Astrocyte of the spinal cord (primary cell): ENCODE results near the gene PATE4.

ENCODE experiments used
- DNase-seq: peaks from one replicate; pipeline ENCODE4 v3.0.0; 2011; ENCODE audit warnings: low read depth, low spot score
- H3K4me3 ChIP-seq: 2 replicates; pipeline ENCODE4 v1.5.1; 2011; ENCODE audit warnings: low read depth, mild to moderate bottlenecking, low read length, moderate library complexity
- CTCF ChIP-seq: IDR thresholded peaks from 2 replicates; pipeline ENCODE4 v1.5.1; 2012; ENCODE audit warnings: low read depth, mild to moderate bottlenecking, low read length, inconsistent platforms
- in situ Hi-C: cut with HindIII; loops from 2 replicates; pipeline ENCODE4 v1.10.0; 2017; ENCODE audit warnings: low sequenced_read_pairs

PATE4 gene

GRCh38 chr11:125871391-125872137, 38.4 kb downstream of the PATE4 start:
- DNase-seq: peak; percentile 18
- no peak overlapping the region for H3K4me3 ChIP-seq
- peak; percentile 73 for TF ChIP-seq CTCF
- in situ Hi-C loops: no loop called here

GRCh38 chr11:125872138-125872491, 39.0 kb downstream of the PATE4 start:
- H3K4me3 ChIP-seq: no peak overlapping the region
- no peak for TF ChIP-seq CTCF
- DNase-seq: no peak
- in situ Hi-C loops: no loop called here

GRCh38 chr11:125873881-125874555, 40.9 kb downstream of the PATE4 start:
- no peak overlapping the region for H3K4me3 ChIP-seq
- in situ Hi-C loops: no loop called here
- no peak for TF ChIP-seq CTCF
- no peak for DNase-seq

- no peak overlapping the region for H3K4me3 ChIP-seq
- TF ChIP-seq CTCF: peak; percentile 80
- in situ Hi-C loops: no loop called here
- peak; percentile 67 for DNase-seq
Measured at GRCh38 chr11:125874556-125875124, 41.5 kb downstream of the PATE4 start.

GRCh38 chr11:125881291-125881690, 48.2 kb downstream of the PATE4 start:
- TF ChIP-seq CTCF: no peak
- H3K4me3 ChIP-seq: no peak overlapping the region
- no peak for DNase-seq
- in situ Hi-C loops: no loop called here

GRCh38 chr11:125883375-125883774, 50.3 kb downstream of the PATE4 start:
- in situ Hi-C loops: no loop called here
- no peak overlapping the region for H3K4me3 ChIP-seq
- no peak for DNase-seq
- no peak for TF ChIP-seq CTCF
